ENCODE results near the gene ETFB.
A peak's percentile ranks its signal among the peaks of the same experiment; 100 is the strongest.
"Not testable (repeated sequence)": the region's sequence is repeated elsewhere in the genome, so short reads cannot be mapped to it uniquely, and the experiment has no call there.

ETFB gene

GRCh38 chr19:51365965-51366388, at the start of gene ETFB:
ETFB (minus strand) TSS chr19:51366388; CDS start chr19:51366326, 62 bp downstream.
- no peak for DNase-seq

DNA sequence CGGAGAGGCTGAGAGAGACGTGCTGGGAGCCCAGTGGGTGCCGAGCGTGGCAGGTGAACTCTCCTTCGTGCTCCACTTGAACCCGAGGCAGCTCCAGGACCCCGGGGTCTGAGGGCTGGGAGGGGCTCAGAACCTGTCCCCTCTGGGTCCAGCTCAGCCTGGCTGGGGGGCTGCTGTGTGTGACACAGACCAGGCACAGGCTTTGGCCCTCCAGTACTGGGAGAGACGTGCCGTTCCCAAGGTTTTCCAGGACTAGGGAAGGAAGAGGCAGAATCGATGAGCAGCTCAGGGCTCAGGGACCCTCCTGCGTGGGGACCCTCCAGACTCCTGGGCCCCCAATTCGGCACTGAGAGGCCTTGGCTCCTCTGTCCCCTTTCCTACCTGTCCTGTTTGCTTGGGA, 49.0 kb upstream of the ETFB start:
- DNase-seq = no peak

DNA sequence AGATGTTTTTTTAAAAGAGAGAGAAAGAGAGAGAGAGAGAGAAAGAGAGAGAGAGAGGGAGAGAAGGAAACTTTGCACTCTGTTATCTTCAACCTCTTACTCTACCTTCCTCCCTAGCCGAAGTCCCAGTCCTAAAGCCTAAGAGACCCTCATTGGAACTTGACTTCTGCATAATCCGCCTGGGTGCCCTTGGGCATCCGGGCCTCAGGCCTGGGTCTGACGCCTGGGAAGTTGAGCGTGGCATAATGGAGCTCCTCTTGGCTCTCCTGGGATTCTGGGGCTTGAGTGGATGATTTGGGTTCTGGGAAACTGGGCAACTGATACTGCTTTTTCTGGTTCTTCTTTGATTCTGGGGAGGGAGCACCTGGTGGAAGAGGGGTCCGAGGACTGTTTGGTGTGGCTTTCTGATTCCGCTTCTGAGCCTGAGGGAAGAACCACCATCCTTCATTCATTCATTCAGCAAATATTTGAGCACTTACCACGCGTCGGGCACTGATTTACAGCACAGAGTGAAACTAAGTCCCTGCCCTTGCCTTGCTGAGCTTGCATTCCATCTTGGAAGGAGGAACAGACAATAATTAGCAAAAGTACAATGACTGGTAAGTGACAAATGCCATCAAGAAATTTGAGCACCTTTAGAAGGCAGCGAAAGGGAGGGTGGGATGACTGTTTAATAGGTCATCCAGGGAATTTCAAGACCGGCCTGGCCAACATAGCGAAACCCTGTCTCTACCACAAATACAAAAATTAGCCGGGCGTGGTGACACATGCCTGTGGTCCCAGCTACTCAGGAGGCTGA, 45.0 kb upstream of the ETFB start:
- DNase-seq = no peak

- DNase-seq = no peak
Observed at GRCh38 chr19:51407511-51408131, 41.4 kb upstream of the ETFB start.

DNA sequence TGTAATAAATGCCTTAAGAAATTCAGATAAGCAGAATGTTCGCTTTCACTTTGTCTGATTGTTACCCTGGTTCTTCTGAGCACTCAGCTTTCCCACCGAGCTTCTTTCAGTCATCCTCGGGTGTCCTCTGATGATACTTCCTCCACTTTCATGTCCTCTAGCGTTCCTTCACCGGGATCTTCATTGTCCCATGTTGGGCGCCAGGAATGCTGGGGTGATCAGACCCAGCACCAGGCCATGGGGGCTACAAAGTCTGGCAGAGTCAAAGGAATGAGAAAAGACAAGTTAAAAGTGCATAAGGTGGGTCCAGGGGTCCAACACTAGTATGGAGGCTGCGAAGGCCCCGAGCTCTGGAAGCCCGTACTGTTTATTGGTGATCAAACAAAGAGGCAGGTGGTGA, 35.9 kb upstream of the ETFB start:
- DNase-seq = no peak

DNA sequence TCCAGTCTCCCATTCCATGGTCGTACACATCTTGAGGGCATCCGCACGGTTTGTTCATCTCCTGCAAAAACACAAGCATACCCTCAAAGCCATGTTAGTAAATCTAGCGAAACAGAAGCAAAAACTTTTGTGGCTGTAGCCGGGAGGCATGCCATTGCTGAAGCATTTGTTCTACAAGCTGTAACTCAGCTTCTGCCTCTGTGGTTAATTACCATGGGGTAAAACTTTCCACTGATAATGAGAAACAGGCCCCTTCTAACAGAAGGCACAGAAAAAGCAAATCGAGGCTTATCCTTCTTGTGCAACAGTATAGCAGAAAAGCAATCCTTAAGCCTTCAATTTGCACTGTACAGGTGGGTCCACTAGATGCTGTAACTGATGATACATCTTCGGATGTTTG, 33.7 kb upstream of the ETFB start:
- DNase-seq = not testable (repeated sequence)

DNA sequence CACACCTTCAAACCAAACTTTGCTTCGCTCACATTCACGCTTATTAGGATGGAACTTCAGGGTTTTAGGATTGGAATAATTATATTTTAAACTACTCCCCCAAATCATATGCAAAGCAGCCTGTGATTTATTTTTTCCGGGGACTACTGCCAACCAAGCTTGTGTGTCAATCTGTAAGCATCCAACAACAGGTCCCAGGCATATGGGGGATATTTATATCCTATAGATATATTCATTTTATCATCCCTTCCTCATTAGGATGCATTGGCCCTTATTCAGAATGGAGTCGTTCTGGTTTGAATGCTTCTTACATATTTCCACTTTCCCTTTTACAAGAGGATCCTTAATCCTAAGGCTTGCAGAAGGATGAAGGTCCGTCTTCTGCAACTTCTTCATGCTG, 33.0 kb upstream of the ETFB start:
- no peak for DNase-seq

GRCh38 chr19:51398096-51398704, 32.0 kb upstream of the ETFB start:
- no peak for DNase-seq

DNA sequence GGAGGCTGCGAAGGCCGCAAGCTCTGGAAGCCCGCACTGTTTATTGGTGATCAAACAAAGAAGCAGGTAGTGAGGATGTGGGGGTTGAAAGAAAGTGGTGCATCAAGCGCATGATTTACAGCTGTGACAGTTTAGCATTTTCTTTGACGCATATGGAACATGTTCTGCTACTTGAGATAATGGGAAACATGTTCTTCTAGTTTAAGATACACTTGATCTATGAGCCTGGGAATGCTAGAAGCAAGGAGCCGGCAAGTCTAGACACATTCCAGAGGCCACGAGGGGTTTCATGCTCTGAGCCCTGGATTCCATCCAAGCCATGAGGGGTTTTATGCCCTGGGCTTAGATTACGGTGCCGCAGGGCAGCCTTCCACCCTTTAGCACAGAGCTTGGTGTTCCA, 31.3 kb upstream of the ETFB start:
- not testable (repeated sequence) for DNase-seq

DNA sequence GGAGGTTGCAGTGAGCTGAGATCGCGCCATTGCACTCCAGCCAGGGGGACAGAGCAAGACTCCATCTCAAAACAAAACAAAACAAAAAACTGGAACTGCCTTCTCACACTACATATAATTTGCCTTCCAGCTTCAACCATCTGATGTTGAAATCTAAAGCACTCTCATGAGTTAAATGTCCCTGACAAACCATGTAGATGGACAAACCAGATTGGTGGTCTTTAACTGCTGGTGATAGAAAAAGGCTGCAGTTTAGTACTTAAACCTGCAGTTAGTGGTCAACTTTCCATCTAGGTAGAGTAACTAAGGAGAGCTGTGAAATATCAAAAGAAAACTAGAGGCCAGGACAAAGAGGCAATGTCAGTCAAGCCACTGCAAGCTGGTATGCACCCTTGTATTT, 30.0 kb upstream of the ETFB start:
- no peak for DNase-seq

DNA sequence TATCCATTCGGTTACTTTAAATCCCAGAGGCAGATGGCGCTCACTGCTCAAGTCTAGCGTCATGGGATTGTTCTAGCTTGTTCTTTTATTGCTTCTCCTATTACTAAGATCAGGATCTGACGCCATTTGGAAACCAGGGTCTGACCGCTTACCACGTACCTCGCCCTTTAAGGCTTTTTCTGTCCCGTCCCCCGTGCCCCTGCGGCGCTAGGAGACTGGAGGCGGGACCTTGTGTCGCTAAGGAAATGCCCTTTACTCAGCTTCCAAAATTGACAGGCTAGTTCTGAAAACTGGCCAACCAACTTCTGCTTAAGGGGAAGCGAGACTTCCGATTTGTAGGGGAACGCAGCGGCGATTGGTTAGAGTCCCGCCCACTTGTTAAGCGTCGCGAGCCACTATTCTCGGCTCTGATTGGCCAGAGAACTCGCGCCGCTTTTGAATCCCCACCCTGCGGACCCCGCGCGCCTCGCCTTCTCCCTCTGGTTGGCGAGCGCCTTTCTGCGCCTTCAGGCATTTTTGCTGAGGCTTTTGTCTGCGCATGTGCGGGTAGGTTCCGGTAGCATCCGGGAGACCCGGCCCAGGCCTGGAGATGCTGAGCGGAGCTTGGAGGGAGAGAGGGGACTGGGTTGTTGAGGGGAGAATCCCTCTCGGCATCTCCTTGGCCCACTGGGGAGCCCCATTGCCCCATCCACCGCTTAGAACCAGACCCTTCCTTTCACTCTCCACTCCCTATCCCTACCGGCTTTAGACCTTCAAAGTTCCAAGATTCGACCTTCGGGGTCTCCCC, 28.1 kb upstream of the ETFB start:
- peak; percentile 96 for DNase-seq

DNA sequence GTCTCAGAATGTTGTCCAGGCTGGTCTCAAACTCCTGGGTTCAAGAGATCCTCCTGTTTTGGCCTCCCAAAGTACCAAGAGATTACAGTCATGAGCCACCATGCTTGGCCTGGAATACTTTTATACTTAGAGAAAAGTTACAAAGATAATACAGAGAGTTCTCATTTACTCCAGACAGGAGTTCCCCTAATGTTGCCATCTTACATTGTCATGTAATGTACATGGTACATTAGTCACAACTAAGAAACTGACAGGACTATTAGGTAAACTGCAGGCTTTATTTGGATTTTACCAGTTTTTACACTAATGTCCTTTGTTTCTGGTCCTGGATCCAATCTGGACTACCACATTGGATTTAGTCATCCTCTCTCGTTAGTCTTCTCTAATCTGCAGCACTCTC, 26.5 kb upstream of the ETFB start:
- no peak for DNase-seq

GRCh38 chr19:51391073-51391611, 25.0 kb upstream of the ETFB start:
- no peak for DNase-seq

GRCh38 chr19:51389143-51389542, 23.0 kb upstream of the ETFB start:
- DNase-seq = no peak

DNA sequence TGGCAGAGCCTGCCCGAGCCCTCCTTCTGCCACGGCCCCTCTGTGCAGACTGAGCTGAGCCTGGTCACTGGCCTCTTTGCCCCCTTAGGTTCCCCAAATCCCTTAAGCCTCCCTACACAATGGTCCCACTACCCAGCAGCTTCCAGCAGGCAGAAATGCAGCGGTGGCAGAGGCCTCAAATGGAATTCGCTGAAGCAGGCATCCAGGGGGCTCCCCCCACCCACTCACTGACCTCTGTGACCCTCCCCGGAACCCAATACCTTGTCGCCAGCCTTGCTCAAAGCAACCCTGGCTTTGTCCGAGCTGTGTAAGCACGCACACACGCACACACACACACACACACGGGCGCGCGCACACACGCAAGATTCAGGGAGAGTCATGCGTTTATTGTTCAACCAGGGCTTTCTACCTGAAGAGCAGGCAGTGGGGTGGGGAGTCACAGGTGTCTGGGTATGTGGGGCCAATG, 21.8 kb upstream of the ETFB start, which contains the start of gene LIM2:
Gene LIM2, minus strand, starts transcription at position 51 of the 466 bp plus-strand sequence. CDS start 531 bp downstream, outside the sequence.
- no peak for DNase-seq

GRCh38 chr19:51386882-51387520, 20.8 kb upstream of the ETFB start:
- DNase-seq = no peak

DNA sequence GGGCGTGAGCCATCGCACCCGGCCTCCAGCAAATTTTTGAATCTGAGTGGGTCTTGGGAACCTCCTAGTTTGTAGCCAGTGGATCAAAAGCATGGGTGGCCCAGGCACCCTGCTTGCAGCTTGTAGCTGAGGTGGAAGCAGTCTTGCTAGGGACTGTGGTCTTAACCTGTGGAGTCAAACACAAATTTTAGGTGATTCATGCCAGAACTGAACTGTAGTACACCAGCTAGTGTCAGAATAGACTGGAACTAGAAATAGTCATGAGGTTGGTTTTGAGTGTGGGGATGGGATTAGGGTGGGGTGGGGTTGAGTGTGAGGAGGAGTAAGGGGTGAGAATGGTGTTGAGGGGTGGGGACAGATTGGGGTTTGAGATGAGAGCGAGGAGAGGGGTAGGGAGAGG, 15.8 kb upstream of the ETFB start:
- DNase-seq = no peak

DNA sequence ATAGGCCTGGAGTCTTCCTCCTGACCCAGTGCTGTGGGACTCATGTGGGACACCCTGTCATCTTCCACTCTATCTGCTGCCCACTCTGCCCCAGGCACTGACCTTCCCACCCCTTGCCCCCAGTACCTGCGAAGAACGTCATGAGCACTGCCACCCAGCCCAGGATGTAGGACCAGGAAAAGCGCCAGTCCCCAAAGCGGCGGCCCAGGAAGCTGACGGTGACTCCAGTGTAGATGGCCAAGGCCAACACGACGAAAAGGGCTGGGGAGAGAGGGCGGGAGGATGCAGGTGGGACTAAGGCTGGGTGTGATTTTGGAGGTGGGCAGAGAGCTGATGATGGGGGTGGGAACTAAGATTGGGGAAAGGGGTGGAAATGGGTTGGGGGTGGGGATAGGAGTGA, 14.2 kb upstream of the ETFB start:
- no peak for DNase-seq

GRCh38 chr19:51377422-51377821, 11.2 kb upstream of the ETFB start:
- no peak for DNase-seq

DNA sequence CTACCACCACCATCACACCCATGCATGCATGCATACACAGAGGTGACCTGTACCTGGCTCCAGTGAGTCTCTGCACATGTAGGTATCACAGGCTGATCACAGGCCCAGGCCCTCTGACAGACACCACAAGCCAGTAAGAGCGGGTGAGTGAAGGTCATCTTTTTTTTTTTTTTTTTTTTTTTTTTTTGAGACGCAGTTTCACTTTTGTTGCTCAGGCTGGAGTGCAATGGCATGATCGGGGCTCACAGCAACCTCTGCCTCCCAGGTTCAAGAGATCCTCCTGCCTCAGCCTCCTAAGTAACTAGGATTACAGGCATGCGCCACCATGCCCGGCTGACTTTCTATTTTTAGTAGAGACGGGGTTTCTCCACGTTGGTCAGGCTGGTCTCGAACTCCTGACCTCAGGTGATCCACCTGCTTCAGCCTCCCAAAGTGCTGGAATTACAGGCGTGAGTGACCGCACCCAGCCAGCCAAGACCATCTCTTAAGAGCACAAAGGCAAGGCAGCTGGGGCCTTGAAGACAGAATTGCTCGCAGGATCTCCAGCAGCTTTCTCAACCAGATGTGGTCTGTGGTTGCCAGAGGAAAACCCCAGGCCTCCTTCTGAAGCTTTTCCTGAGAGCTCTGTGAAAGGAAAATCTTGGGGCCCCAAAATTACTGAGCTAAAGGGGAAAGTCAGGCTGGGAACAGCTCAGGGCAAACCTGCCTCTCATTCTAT, 9.5 kb upstream of the ETFB start:
- DNase-seq = no peak

DNA sequence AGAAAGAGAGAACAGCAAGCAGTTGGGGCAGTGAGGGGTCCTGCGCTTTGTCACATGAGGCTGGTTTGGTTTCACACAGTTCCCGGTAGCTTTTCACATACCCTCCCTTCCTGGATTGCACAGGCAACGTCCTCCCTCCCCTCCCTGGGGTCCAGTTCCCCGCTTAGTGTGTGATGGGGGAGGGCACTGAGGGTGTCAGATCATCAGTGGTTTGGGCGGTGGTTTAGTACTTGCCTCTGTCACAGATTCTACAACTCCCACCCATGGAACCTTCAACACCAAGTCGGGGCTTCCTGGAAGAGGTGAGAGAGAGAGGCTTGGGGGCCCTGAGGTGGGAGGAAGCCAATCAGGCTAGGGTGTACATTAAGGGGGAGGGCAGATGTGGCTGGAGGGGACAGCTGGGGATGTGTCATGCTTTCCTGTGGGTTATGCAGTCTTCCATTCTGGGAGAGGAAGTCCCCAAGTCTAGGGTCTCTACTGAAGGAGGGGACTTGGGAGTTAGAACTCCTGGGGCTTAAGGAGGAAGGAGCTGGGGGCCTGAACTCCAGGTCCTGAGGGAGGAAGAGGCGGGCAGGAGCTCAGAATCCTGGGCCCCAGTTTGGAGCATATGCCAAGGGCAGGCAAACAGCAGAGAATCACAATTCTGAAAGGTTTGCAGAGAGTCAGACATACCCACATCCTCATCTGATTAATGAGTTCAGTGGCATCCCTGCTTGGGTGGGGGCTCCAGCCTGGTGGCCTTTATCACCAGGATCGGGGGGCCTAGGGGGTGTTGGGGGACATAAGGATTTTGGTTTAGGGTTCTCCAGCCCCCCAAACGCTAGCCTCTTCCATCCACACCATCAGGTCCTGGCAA, 6.7 kb upstream of the ETFB start, which contains the start of gene NKG7:
Gene NKG7, minus strand, starts transcription at position 6 of the 856 bp plus-strand sequence. CDS start 119 bp downstream, outside the sequence.
- DNase-seq = peak; percentile 88

All from activated CD8-positive, alpha-beta memory T cell treated with anti-CD3 and anti-CD28 coated beads, Interleukin-2, amount 50 U/mL, for 48 hours (primary cell).